ENCODE measurements around the gene CBARP.

DNA sequence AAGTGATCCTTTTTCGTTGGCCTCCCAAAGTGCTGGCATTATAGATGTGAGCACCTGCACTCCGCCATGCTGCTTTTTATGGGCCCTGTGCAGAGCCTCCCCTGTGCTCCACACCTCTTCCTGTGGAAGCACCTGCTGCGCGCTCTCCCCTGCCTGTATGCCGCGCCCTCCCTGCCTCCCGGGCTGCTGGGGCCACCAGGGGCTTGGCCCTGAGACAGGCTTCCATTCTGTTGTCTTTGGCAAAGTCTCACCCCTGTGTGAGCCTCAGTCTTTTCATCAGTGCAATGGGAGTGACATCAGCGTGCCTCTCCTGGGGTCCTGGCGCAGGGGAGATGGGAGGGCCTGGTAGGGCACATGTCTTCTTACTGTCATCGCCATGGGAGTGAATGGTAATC lies 38.8 kb upstream of the CBARP start:
- TF ChIP-seq, protein P1, sequence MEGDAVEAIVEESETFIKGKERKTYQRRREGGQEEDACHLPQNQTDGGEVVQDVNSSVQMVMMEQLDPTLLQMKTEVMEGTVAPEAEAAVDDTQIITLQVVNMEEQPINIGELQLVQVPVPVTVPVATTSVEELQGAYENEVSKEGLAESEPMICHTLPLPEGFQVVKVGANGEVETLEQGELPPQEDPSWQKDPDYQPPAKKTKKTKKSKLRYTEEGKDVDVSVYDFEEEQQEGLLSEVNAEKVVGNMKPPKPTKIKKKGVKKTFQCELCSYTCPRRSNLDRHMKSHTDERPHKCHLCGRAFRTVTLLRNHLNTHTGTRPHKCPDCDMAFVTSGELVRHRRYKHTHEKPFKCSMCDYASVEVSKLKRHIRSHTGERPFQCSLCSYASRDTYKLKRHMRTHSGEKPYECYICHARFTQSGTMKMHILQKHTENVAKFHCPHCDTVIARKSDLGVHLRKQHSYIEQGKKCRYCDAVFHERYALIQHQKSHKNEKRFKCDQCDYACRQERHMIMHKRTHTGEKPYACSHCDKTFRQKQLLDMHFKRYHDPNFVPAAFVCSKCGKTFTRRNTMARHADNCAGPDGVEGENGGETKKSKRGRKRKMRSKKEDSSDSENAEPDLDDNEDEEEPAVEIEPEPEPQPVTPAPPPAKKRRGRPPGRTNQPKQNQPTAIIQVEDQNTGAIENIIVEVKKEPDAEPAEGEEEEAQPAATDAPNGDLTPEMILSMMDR (IDR thresholded peaks at IDR 0.05; ENCODE audit: poor library complexity, severe bottlenecking): no peak
- TF ChIP-seq POLR2AphosphoS5 (IDR thresholded peaks at IDR 0.05) (no peak), MXI1 (conservative IDR thresholded peaks at IDR 0.05; ENCODE audit: poor library complexity, severe bottlenecking) (no peak), SMC3 (conservative IDR thresholded peaks at IDR 0.05; ENCODE audit: poor library complexity) (no peak), EZH2 (IDR thresholded peaks at IDR 0.05; ENCODE audit: borderline replicate concordance, insufficient read depth, low read length, poor library complexity, severe bottlenecking) (no peak), RAD21 (conservative IDR thresholded peaks at IDR 0.05) (no peak), EP300 (conservative IDR thresholded peaks at IDR 0.05; ENCODE audit: poor library complexity, severe bottlenecking) (no peak), TAF1 (IDR thresholded peaks at IDR 0.05; ENCODE audit: low read depth) (no peak)
- TF ChIP-seq, protein P2, sequence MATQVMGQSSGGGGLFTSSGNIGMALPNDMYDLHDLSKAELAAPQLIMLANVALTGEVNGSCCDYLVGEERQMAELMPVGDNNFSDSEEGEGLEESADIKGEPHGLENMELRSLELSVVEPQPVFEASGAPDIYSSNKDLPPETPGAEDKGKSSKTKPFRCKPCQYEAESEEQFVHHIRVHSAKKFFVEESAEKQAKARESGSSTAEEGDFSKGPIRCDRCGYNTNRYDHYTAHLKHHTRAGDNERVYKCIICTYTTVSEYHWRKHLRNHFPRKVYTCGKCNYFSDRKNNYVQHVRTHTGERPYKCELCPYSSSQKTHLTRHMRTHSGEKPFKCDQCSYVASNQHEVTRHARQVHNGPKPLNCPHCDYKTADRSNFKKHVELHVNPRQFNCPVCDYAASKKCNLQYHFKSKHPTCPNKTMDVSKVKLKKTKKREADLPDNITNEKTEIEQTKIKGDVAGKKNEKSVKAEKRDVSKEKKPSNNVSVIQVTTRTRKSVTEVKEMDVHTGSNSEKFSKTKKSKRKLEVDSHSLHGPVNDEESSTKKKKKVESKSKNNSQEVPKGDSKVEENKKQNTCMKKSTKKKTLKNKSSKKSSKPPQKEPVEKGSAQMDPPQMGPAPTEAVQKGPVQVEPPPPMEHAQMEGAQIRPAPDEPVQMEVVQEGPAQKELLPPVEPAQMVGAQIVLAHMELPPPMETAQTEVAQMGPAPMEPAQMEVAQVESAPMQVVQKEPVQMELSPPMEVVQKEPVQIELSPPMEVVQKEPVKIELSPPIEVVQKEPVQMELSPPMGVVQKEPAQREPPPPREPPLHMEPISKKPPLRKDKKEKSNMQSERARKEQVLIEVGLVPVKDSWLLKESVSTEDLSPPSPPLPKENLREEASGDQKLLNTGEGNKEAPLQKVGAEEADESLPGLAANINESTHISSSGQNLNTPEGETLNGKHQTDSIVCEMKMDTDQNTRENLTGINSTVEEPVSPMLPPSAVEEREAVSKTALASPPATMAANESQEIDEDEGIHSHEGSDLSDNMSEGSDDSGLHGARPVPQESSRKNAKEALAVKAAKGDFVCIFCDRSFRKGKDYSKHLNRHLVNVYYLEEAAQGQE (IDR thresholded peaks at IDR 0.05; ENCODE audit: borderline replicate concordance): no peak
